T-helper 2 cell (primary cell): Measurements from ENCODE around the gene TREX2.

Experiments
- DNase-seq, 5 experiments: peaks; one replicate each; pipeline versions ENCODE4 v3.0.0 to v3.0.0-alpha.2; 2012 to 2022

TREX2 gene

DNA sequence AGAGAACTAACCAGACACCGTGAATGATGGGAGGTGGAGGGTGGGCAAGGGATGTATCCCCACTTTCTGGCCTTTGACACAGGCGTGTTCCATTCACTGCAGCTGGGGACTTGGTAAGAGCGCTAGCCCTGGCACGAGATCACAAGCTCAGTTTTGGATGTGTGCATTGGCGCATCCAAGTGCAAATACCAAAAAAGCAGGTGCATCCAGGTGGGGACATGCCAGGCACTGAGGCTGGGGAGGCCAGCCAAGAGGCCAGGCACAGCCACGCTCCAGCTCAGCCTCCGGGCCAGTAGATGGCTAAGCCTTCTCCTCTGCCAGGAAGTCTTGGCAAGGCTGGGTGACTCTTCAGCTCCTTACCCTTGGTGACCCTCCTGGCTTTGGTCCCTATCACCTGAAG lies 39.0 kb downstream of the TREX2 start:
- DNase-seq, result no peak

DNA sequence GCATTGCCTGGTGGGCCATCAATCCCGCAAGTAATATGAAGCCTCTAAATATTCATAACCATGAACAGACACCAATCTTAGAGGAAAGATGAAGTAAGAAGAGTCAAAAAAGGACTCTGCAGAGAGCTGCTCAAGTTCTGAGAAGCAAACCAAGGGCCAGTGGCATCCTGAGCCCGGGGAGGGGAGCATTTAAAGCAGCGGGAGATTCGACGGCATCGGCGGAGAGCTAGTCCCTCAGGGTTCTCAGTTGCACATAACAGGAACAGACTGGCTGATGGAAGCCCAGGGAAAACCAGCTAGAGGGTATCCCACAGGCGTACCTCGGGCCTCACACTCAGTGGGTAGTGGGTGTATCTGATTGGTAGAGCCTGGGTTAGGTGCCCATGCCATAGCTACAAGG lies 39.8 kb downstream of the TREX2 start:
- no peak for DNase-seq

DNA sequence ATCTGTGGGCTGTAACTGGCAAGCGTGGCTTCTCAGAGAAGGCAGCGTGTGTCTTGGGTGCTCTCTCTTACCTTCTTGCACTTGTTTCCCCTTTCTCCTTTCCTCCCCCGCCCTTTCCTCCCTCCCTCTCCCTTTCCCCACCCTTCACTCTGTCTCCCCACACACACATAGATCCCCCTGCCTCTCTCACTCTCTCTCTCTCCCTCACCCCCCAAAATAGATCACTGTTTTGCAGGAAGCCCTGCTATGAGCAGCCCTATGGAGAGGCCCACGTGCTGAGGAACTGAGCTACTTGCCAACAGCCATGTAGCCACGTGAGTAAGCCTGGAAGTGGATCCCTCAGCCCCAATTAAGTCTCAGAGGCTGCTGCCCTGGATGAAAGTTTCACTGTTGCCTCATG lies 40.4 kb downstream of the TREX2 start:
- DNase-seq, result no peak

DNA sequence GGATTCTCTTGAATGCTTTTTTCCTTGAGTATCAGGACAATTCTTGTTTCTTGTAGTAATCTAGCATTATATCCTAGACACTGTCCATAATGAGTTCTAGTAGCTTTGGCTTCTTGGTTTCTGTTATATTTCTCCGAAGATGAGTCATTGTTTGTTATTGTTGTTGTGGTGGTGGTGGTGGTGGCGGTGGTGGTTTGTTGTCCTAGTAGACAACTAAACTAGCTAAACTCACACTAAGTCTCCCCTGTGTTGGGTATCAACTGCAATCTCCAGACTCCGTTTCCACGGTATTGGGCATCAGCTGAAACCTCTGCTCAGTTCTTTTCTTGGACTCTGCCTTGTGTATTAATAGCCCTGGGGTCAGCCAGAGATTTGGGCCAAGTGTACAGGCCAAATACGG lies 41.5 kb downstream of the TREX2 start:
- DNase-seq, result peak in 1 of 5 experiments; percentile 6

DNA sequence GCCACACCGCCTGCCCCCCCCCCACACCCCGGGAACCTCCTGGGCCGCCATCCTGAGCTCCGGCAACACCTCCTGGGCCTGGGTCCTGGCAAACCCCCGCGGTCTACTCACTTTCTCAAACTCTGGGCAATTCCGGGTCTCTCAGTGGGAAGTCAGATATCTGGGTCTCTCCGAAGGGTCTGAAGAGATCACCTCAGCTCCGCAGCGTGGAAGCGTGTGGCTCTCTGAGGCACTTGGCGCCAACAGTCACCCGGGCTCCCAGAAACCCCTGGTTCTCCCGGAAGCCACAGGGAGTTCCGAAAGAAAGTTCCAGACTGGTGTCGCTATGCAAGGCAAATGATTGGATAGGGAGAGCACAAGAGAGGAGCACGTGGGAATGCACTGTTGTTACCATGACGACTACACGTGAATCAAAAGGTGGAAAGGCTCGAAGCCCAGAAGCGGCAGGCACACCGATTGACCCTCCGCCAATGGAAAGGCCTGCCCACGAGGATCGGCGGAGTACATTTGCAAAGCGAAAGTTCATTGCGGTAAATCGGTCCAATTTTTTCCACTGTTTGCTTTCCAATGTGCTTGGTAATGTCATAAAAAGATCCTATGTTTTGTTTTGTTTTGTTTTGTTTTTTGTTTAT lies 44.6 kb downstream of the TREX2 start, which contains the start of gene PNMA6E:
PNMA6E (minus strand) TSS at position 218 of the 632 bp plus-strand sequence. CDS start 2,501 bp downstream, outside the sequence.
- no peak for DNase-seq

DNA sequence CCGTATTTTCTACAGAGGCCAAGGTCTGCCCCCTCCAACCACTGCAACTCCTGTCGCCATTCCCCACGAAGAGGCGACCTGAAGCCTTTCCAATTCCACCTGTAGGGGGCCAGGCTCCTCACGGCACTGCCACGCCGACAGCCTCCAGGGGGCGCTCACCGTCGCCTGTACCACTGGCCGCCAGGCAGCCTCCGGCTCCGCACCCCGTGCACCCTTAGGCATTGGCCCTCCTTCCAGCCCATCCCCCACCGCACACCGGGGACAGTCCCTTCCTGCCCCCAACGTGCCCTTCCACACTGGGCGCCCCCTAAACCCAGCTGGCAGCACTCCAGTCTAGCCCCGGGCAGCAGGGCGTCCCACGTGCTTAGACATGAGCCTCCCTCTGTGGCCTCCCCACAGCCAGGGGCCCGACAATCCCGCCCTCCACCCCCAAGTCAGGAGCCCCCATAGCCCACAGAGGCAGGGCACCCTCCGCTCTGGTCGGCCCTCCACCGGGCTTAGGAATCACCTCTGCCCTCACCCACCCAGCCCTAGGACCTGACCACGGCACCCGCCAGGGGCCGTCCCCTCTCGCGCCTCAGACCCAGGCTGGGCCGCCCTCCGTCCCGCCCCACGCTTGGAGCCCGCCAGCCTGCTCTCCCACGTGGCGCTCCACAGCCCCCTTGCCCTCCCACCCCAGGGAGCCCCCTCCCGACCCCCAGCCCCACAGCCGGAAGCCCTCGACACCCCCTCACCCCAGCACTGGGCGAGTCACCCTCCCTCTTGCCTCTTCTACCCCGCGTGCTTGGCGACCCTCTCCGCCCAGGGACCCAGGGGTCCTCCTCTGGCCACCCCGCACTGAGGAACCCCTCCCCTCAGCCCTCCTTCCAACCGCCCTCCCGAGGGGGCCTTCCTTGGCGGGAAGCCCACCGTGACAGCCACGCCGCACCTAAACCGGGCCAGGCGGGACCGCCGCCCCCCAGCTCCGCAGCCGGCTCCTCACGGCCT lies 45.4 kb downstream of the TREX2 start:
- peak; percentile 14 to 66 (median 31) for DNase-seq

DNA sequence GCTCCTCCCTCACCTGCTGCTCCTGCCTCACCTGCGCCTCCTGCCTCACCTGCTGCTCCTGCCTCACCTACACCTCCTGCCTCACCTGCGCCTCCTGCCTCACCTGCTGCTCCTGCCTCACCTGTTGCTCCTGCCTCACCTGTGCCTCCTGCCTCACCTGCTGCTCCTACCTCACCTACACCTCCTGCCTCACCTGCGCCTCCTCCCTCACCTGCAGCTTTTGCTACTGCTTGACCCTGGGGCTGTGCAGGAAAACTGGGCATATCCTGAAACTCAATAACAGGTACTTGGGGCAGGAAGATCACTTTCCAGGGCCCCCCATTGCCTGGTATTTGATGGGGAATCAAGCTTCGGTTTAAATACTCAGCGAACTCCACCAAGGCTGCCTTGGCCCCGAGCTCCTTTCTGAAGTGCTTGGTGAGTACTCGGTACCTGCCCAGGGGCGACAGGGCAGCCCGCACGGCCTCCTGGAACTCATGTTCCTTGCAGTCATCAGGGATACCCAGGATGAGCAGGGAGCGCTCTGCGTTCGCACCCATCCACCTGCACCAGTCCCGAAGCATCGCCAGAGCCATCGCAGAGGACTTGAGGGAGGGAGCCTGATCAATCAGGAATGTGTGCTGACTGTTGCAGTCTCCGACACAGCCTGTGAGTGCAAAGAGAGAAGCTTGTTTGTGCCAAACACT lies 47.4 kb downstream of the TREX2 start:
- DNase-seq, result no peak

DNA sequence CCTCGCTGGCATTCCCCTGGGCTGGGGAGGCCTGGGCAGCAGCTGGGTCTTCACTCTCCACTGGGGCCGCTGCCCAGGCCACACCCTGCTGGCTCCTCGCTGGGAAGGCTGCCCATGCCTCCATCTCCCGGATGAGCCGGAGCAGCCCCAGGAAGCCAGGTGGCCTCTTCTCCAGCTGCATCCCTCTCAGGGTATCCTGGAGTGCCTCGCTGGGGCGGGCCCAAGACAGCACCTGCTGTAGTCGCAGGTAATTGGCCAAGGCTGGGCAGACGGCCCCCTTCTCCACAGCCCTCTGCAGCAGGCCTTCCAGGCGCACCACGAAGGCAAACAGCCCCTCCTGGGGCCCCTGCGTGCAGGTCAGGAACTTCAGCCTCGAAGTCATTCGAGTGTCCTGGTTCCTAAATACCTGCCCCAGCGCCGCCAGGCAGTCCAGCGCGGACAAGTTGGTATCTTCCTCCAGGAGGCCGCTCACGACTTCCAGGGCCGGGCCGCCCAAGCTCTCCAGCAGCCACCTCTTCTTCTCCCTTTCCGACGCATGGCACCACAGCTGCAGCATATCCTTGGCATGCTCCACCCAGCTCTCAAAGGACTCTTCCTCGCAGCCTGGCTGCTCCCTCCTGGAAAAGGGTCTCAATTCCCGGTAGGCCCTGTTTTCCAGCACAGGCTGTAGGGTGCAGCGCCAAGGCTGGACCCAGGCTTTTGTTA lies 48.4 kb downstream of the TREX2 start:
- no peak for DNase-seq

DNA sequence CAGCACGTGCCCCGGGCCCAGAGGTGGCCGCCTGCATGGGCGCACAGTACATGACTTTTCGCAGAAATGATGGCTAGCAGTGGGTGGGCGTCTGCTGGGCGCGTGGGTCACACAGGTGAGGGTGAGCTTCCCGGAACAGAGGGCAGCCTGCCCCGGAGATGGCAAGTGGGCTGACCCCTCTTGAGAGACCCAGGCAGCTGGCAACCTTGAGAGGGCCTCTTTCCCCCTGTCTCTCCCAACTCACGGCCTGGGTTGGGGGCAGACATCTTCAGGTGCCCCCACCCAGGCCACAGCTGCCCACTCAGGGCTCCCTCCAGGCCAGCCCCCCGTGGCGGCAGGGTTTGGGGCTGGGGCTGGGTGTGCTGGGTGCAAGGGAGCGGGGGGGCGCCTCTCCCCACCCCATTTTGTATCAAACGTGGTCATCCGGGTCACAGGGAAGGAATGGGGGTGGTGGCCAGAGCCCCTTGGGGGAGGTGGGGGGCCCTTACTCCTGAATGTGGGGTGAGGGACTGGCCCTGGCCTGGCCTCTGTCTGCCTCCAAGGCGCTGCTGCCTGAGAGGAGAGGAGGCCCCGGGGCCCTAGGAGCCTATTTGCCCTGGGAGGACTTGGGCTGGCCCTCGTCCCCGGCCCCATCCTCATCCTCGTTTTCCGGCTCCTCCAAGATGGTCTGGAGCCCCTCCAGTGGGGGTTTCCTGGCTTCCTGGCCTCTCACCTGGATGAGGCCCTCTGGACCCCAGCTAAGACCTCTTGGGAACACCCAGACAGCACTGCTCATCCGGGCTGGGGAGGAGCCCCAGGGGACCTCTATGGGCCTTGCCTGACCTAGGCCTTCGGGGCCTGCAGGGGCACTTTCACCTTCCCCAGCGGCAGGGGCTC lies 49.3 kb downstream of the TREX2 start:
- DNase-seq, result no peak

DNA sequence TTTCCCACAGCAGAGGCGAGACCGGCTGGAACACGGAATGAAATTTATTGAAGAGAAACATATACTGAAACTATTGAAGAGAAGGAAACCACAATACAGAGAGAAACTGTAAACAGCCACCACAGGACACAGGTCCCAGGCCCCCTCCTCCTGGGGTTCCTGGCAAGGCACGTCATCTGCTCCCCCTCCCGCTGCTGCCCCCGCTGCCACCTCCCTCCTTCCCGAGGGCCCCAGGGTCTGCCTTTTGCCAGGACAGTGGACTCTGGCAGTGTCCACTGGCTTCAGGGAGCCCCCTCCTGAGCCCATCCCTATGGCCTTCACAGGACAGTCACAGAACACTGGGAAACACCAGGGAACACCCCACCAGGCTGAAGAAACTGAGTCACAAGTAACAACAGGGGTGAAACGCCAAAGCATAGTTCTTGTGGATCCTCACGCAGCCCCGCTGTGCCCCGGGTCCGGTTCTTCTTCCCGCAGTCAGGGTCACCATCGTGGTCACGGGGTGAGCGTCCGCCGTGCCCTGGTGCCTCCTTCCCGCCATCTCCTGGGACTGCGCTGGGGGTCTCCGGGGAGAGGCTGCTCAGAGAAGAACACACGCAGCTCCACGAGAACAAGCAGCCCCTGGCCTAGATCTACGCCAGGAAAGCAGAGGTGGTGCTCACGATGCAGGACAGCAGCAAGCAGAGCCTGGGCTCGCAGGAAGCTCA lies 50.1 kb downstream of the TREX2 start:
- peak in 1 of 5 experiments; percentile 60 for DNase-seq

DNA sequence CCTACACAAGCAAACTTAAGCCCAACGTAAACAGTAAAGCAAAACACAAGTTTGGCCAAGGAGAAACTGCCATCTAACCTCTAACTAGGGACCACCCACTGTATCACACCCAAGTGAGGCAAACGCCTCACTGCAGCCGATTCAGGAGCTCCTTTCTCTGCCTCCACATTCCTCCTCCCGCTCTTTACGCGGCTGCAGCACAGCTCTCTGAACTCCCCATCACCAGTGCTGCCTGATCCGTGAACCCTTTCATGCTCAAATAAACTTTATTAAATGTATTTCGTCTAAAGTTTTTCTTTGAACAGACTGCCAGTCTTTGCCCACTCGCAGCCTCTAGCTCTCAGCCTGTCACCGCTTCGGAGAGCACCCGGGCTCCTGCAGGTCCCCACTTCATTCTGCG lies 51.2 kb downstream of the TREX2 start:
- no peak for DNase-seq
